ENCODE measurements around the gene CD84.
A peak's percentile ranks its signal among the peaks of the same experiment; 100 is the strongest.
"Not testable (repeated sequence)": the region's sequence is repeated elsewhere in the genome, so short reads cannot be mapped to it uniquely, and the experiment has no call there.

The CD84 gene

GRCh38 chr1:160608514-160608913 lies 29.2 kb upstream of the CD84 start:
- no peak for DNase-seq

GRCh38 chr1:160608057-160608456 lies 28.8 kb upstream of the CD84 start:
- DNase-seq: no peak

- no peak for DNase-seq
Observed at GRCh38 chr1:160607672-160608032, 28.4 kb upstream of the CD84 start.

- DNase-seq: peak in 1 of 2 experiments; percentile 59
Observed at GRCh38 chr1:160607011-160607671, 27.8 kb upstream of the CD84 start.

GRCh38 chr1:160606611-160607010 lies 27.3 kb upstream of the CD84 start:
- no peak for DNase-seq

GRCh38 chr1:160605792-160606479 lies 26.6 kb upstream of the CD84 start:
- DNase-seq: no peak

- no peak for DNase-seq
Observed at GRCh38 chr1:160605205-160605604, 25.9 kb upstream of the CD84 start.

GRCh38 chr1:160597705-160598104 lies 18.4 kb upstream of the CD84 start:
- DNase-seq: no peak

GRCh38 chr1:160597051-160597450 lies 17.8 kb upstream of the CD84 start:
- DNase-seq: no peak

- no peak for DNase-seq
Observed at GRCh38 chr1:160590488-160590887, 11.2 kb upstream of the CD84 start.

- no peak for DNase-seq
Observed at GRCh38 chr1:160588468-160588867, 9.2 kb upstream of the CD84 start.

GRCh38 chr1:160584784-160585183 lies 5.5 kb upstream of the CD84 start:
- DNase-seq: no peak

- DNase-seq: not testable (repeated sequence)
Observed at GRCh38 chr1:160582976-160583375, 3.7 kb upstream of the CD84 start.

- no peak for DNase-seq
Observed at GRCh38 chr1:160581961-160582360, 2.7 kb upstream of the CD84 start.

GRCh38 chr1:160580221-160580812 lies 1.0 kb upstream of the CD84 start:
- no peak for DNase-seq

GRCh38 chr1:160578525-160579191 lies 638 bp downstream of the CD84 start:
- no peak for DNase-seq

GRCh38 chr1:160578175-160578524 lies 1.1 kb downstream of the CD84 start:
- DNase-seq: no peak

GRCh38 chr1:160577671-160578070 lies 1.6 kb downstream of the CD84 start:
- no peak for DNase-seq

- DNase-seq: no peak
Observed at GRCh38 chr1:160576884-160577283, 2.4 kb downstream of the CD84 start.

- no peak for DNase-seq
Observed at GRCh38 chr1:160576390-160576789, 2.9 kb downstream of the CD84 start.

- no peak for DNase-seq
Observed at GRCh38 chr1:160575112-160575664, 4.1 kb downstream of the CD84 start.

- no peak for DNase-seq
Observed at GRCh38 chr1:160570840-160571239, 8.5 kb downstream of the CD84 start.

GRCh38 chr1:160569806-160570205 lies 9.5 kb downstream of the CD84 start:
- DNase-seq: no peak

Data from SW 1271 (cell line).